ENCODE results near the gene TIMM9. TPM values are rescaled to one million over a fixed set of nuclear protein-coding genes. Genes with fewer than 3 reads are reported as not detected.

TIMM9 gene
- total and polyA plus RNA-seq, 3 donors from 2014 or later: 33.8 to 56.9 (median 37.0) TPM

DNA sequence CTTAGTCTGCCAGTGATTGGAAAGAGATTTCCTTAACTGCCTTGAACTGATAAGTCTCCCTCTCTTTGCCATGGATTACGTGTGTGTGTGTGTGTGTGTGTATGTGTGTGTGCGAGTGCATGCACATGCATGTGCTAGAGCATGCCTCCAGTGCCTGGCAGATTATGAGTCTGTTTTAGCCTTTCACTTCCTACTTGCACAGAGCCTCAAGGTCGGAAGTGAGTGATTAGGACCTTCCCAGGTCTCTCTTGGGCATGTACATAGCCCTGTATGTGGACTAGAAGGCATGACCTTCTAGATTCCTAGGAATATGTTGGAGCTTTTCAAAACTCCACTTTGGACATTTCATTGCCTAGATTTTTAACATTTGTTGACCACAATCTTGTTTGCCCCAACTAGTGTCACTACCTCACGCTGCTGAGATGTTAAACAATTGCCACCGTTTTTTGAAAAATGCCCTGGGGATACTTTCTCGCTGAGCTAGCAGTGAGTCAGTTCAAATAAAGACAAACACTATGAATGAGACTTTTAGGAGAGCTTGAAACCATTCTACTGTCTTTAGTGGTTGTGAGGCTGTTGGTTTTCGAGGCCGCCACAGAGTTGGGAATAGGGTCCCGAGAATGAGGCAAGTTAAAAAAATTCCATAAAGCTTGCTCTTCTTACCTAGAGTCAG is 28.4 kb upstream of the TIMM9 start:
- no peaks in the 10 kb centered on the region for H3K9me3 ChIP-seq
- DNase-seq: no peak
- no peaks in the 10 kb centered on the region for H3K4me1 ChIP-seq
- H3K27ac ChIP-seq: no peak overlapping the region
- no peaks in the 10 kb centered on the region for H3K36me3 ChIP-seq (ENCODE audit: low read depth, missing control alignments)
- H3K27me3 ChIP-seq: no peaks in the 10 kb centered on the region
- TF ChIP-seq, protein P1, sequence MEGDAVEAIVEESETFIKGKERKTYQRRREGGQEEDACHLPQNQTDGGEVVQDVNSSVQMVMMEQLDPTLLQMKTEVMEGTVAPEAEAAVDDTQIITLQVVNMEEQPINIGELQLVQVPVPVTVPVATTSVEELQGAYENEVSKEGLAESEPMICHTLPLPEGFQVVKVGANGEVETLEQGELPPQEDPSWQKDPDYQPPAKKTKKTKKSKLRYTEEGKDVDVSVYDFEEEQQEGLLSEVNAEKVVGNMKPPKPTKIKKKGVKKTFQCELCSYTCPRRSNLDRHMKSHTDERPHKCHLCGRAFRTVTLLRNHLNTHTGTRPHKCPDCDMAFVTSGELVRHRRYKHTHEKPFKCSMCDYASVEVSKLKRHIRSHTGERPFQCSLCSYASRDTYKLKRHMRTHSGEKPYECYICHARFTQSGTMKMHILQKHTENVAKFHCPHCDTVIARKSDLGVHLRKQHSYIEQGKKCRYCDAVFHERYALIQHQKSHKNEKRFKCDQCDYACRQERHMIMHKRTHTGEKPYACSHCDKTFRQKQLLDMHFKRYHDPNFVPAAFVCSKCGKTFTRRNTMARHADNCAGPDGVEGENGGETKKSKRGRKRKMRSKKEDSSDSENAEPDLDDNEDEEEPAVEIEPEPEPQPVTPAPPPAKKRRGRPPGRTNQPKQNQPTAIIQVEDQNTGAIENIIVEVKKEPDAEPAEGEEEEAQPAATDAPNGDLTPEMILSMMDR (IDR thresholded peaks at IDR 0.05): no peak
- TF ChIP-seq POLR2A (IDR thresholded peaks at IDR 0.05): no peak
- 86 to 95% methylated on average over 9 of the region's 9 CpGs for whole genome bisulfite sequencing, 2 donors
- intact Hi-C loops (cut with DNase I; ENCODE audit: low total_unique reads): no loop called here
- no peak overlapping the region for H3K4me3 ChIP-seq

DNA sequence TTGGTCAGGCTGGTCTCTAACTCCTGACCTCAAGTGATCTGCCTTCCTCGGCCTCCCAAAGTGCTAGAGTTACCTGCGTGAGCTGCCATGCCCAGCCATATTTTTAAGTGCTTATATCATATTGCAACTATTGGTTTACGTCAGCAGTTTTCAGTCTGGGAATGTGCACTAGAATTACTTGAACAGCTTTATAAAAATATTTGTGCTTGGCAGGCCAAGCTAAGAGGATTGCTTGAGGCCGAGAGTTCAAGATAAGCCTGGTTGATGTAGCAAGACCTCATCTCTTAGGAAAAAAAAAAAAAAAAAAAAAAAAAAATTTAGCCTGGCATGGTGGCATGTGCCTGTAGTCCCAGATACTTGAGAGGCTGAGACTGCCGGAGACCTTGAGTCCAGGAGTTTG is 17.3 kb upstream of the TIMM9 start:
- Histone ChIP-seq H3K36me3 (ENCODE audit: low read depth, missing control alignments) (no peaks in the 10 kb centered on the region), H3K9me3 (no peaks in the 10 kb centered on the region), H3K4me1 (no peaks in the 10 kb centered on the region), H3K27me3 (no peaks in the 10 kb centered on the region), H3K27ac (no peak overlapping the region), H3K4me3 (no peak overlapping the region)
- 78 to 92% methylated on average over 5 of the region's 5 CpGs for WGBS, 2 donors
- DNase-seq: no peak
- no peak for TF ChIP-seq POLR2A (IDR thresholded peaks at IDR 0.05)
- TF ChIP-seq, protein P1 (IDR thresholded peaks at IDR 0.05): no peak
- intact Hi-C loops (cut with DNase I; ENCODE audit: low total_unique reads): no loop called here

DNA sequence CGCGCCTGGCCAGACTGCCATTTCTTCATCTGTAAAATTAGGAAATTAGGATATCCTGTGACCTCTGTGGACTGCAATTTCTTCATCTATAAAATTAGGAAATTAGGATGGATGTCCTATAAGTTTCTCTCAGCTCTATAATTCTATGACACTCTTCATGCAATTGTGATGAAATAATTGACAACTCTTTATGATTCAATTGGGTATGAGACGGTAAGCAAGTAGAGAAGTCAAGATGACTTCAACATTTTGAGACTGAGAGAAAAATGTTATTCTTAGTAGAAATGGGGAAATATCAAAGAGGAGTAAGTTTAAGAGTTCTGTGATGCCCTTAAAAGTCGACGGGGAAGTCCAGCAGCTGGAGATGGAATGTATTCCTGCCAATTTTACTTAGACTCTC is 12.1 kb upstream of the TIMM9 start:
- intact Hi-C loops (cut with DNase I; ENCODE audit: low total_unique reads): no loop called here
- Histone ChIP-seq H3K4me3 (no peak overlapping the region), H3K27ac (no peak overlapping the region), H3K9me3 (no peaks in the 10 kb centered on the region), H3K4me1 (no peaks in the 10 kb centered on the region), H3K36me3 (ENCODE audit: low read depth, missing control alignments) (no peaks in the 10 kb centered on the region), H3K27me3 (no peaks in the 10 kb centered on the region)
- DNase-seq: no peak
- TF ChIP-seq, protein P1 (IDR thresholded peaks at IDR 0.05): no peak
- no peak for TF ChIP-seq POLR2A (IDR thresholded peaks at IDR 0.05)
- WGBS, 2 donors: 83 to 95% methylated on average over 5 of the region's 5 CpGs

DNA sequence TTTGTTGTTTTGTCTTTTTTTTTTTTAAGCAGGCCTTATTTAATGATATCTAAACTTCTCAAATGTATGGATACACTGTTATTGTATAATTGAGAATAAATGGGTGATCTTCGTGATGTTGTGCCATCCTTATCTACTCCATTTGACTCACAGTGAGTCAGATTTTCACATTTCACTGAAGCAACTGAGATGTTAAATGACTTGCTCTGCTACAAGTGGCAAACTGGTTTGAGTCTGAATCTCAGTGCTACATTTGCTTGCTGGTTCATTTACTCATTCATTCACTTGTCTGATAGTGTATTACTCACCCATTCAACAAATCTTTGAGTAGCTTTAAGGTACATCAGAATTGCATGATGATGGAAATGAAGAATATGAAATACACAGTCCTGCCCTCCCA is 2.8 kb upstream of the TIMM9 start:
- H3K4me3 ChIP-seq: no peak overlapping the region
- no peaks in the 10 kb centered on the region for H3K27me3 ChIP-seq
- H3K4me1 ChIP-seq: peaks cover 9% of the 10 kb centered on the region
- no peaks in the 10 kb centered on the region for H3K9me3 ChIP-seq
- WGBS, 2 donors: 64 to 72% methylated on average over 1 of the region's 1 CpG
- H3K27ac ChIP-seq: no peak overlapping the region
- TF ChIP-seq POLR2A (IDR thresholded peaks at IDR 0.05): no peak
- TF ChIP-seq, protein P1 (IDR thresholded peaks at IDR 0.05): no peak
- intact Hi-C loops (cut with DNase I; ENCODE audit: low total_unique reads): no loop called here
- no peak for DNase-seq
- H3K36me3 ChIP-seq (ENCODE audit: low read depth, missing control alignments): no peaks in the 10 kb centered on the region

DNA sequence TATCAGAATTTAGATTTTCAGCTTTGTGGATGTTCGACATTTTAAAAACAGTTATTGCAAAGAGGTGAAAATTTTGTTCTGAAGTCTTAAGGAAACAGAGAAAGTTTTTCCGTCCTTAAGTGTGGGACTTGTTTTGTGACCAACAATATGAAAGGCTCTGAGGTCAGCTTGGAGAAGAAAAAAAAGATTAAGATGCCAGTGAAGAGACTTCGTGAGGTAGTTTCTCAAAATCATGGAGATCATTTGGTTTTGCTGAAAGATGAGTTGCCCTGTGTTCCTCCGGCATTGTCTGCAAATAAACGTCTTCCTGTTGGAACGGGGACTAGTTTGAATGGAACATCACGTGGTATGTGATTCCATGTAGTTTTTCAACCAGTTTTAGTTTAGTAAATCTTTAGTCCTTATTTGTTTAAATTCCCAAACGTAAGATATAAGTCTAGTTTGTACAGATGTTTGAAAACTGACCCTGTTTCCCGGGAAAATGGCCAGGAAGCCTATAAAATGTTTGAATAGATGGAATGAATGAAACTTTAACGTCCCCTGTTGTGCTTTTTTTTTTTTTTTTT is 870 bp upstream of the TIMM9 start:
- TF ChIP-seq, protein P1 (IDR thresholded peaks at IDR 0.05): no peak
- TF ChIP-seq POLR2A (IDR thresholded peaks at IDR 0.05): no peak
- Histone ChIP-seq H3K4me3 (peak overlapping the region; percentile 80 to 93), H3K27me3 (no peaks in the 10 kb centered on the region), H3K4me1 (peaks cover 9% of the 10 kb centered on the region), H3K36me3 (ENCODE audit: low read depth, missing control alignments) (no peaks in the 10 kb centered on the region), H3K9me3 (no peaks in the 10 kb centered on the region), H3K27ac (peak overlapping the region; percentile 87 to 97)
- intact Hi-C loops (cut with DNase I; ENCODE audit: low total_unique reads): no loop called here
- WGBS, 2 donors: 0% methylated on average over 10 of the region's 10 CpGs
- peak; percentile 22 for DNase-seq

Measured in testis (tissue), 3 donors.